Neural cell (in vitro differentiated cells): ENCODE measurements around the gene PRKCA.

Experiments
- EP300 ChIP-seq: fragments of 450-650 bp; conservative IDR thresholded peaks from 2 replicates; pipeline ENCODE4 v1.6.1; 2014; ENCODE audit warnings: antibody characterized with exemption, mild to moderate bottlenecking, moderate library complexity; ENCODE audit not compliant: poor library complexity, severe bottlenecking
- EZH2 ChIP-seq: fragments of 200-600, 300-800 bp; shearing (Covaris generic), sonication (generic); IDR thresholded peaks from 2 replicates; pipeline ENCODE4 v1.6.1; 2014; ENCODE audit warnings: antibody characterized with exemption, low read length, borderline replicate concordance, mild to moderate bottlenecking; ENCODE audit not compliant: insufficient read depth, poor library complexity, severe bottlenecking
- MXI1 ChIP-seq: fragments of 450-650 bp; conservative IDR thresholded peaks from 2 replicates; pipeline ENCODE4 v1.6.1; 2014; ENCODE audit warnings: antibody characterized with exemption, mild to moderate bottlenecking; ENCODE audit not compliant: poor library complexity, severe bottlenecking
- POLR2AphosphoS5 ChIP-seq: IDR thresholded peaks from 2 replicates; pipeline ENCODE4 v1.6.1; 2012
- TAF1 ChIP-seq: IDR thresholded peaks from 2 replicates; pipeline ENCODE4 v1.6.1; 2012; ENCODE audit warnings: low read depth
- TF ChIP-seq, protein P1 (sequence below): fragments of 450-650 bp; IDR thresholded peaks from 2 replicates; pipeline ENCODE4 v1.5.1; 2014; ENCODE audit warnings: antibody characterized with exemption, mild to moderate bottlenecking, moderate library complexity; ENCODE audit not compliant: poor library complexity, severe bottlenecking

GRCh38 chr17:66481271-66481670, 178.9 kb downstream of the PRKCA start:
- TF ChIP-seq, protein P1, sequence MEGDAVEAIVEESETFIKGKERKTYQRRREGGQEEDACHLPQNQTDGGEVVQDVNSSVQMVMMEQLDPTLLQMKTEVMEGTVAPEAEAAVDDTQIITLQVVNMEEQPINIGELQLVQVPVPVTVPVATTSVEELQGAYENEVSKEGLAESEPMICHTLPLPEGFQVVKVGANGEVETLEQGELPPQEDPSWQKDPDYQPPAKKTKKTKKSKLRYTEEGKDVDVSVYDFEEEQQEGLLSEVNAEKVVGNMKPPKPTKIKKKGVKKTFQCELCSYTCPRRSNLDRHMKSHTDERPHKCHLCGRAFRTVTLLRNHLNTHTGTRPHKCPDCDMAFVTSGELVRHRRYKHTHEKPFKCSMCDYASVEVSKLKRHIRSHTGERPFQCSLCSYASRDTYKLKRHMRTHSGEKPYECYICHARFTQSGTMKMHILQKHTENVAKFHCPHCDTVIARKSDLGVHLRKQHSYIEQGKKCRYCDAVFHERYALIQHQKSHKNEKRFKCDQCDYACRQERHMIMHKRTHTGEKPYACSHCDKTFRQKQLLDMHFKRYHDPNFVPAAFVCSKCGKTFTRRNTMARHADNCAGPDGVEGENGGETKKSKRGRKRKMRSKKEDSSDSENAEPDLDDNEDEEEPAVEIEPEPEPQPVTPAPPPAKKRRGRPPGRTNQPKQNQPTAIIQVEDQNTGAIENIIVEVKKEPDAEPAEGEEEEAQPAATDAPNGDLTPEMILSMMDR, result no peak
- no peak for TF ChIP-seq EZH2
- TF ChIP-seq POLR2AphosphoS5, result no peak
- TF ChIP-seq MXI1, result no peak
- TF ChIP-seq EP300, result no peak
- TF ChIP-seq TAF1, result no peak
